Ascending aorta (tissue), 2 donors: Measurements from ENCODE around the gene DERL3. TPM values are rescaled to one million over a fixed set of nuclear protein-coding genes. Genes with fewer than 3 reads are reported as not detected.

Source experiments
- DNase-seq, 2 donors: peaks; one replicate each; pipeline ENCODE4 v3.0.0-alpha.2; 2019; ENCODE audit warnings: low spot score in 2 of 2
- H3K27ac ChIP-seq, 2 donors: fragments of 200-600 bp; sonication (generic); one replicate each; pipeline ENCODE4 v1.5.1; 2016 to 2017; ENCODE audit warnings: mild to moderate bottlenecking in 1 of 2
- H3K27me3 ChIP-seq: fragments of 200-600 bp; sonication (generic); one replicate; pipeline ENCODE4 v1.5.1; 2017
- H3K36me3 ChIP-seq, 2 donors: fragments of 200-600 bp; sonication (generic); one replicate each; pipeline ENCODE4 v1.5.1; 2016
- H3K4me1 ChIP-seq, 2 donors: fragments of 200-600 bp; sonication (generic); one replicate each; pipeline ENCODE4 v1.5.1; 2016 to 2017; ENCODE audit warnings: mild to moderate bottlenecking in 1 of 2
- H3K4me3 ChIP-seq, 2 donors: fragments of 200-600 bp; sonication (generic); one replicate each; pipeline ENCODE4 v1.5.1; 2016 to 2017; ENCODE audit warnings: mild to moderate bottlenecking in 1 of 2
- H3K9me3 ChIP-seq, 2 donors: fragments of 200-600 bp; sonication (generic); one replicate each; pipeline ENCODE4 v1.5.1; 2016
- intact Hi-C: fragments of 100-400 bp; cut with DNase I; formaldehyde crosslinking; loops from one replicate; pipeline ENCODE4 v1.15.1; 2023
- total RNA-seq: library from RNA; depleted of rRNA; stranded (reverse); fragments of >200 nt; gene quantifications from one replicate; pipeline ENCODE4 v1.1.0, GENCODE V29; 2016
- TF ChIP-seq, protein P1 (sequence below), 3 experiments: fragments of 200-600 bp in 2 of 3; fragments of 450-650 bp in 1 of 3; sonication (generic) in 2 of 3; IDR thresholded peaks; one replicate each; pipeline ENCODE4 v1.5.1; 2016 to 2019; ENCODE audit warnings: antibody characterized with exemption in 3 of 3, mild to moderate bottlenecking in 1 of 3, moderate library complexity in 1 of 3

Gene DERL3
- total RNA-seq, 1 donor from 2014 or later: 7.5 TPM

DNA sequence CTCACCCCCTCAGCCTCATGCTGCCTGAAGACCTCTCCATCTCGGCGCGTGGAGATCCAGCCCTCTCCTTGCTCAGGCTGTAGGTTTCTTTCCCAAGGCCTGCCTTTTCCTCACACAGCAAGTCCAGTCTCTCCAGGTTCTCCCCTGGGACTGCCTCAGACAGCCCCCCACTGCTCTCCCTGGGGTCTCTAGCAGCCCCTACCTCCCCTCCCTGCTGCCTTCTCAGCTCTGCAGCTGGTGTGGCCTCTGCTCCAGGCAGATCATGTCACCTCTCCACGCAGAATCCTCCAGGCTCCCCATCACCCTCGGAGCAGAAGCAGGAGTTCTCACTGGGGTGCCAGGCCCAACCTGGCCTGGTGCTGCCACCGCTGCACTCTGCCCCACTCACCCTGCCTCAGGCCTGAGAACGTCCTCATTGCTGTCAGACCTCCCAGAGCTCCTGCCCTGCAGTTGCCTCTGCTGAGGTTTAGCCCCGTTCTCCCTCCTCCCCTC lies 36.9 kb downstream of the DERL3 start:
- no peaks in the 10 kb centered on the region for H3K4me1 ChIP-seq
- intact Hi-C loops: no loop called here
- peaks cover 66 to 83% of the 10 kb centered on the region in 2 donors for H3K36me3 ChIP-seq
- H3K9me3 ChIP-seq: no peaks in the 10 kb centered on the region
- TF ChIP-seq, protein P1, sequence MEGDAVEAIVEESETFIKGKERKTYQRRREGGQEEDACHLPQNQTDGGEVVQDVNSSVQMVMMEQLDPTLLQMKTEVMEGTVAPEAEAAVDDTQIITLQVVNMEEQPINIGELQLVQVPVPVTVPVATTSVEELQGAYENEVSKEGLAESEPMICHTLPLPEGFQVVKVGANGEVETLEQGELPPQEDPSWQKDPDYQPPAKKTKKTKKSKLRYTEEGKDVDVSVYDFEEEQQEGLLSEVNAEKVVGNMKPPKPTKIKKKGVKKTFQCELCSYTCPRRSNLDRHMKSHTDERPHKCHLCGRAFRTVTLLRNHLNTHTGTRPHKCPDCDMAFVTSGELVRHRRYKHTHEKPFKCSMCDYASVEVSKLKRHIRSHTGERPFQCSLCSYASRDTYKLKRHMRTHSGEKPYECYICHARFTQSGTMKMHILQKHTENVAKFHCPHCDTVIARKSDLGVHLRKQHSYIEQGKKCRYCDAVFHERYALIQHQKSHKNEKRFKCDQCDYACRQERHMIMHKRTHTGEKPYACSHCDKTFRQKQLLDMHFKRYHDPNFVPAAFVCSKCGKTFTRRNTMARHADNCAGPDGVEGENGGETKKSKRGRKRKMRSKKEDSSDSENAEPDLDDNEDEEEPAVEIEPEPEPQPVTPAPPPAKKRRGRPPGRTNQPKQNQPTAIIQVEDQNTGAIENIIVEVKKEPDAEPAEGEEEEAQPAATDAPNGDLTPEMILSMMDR (IDR thresholded peaks at IDR 0.05): no peak
- no peaks in the 10 kb centered on the region for H3K27me3 ChIP-seq
- no peak overlapping the region for H3K4me3 ChIP-seq
- H3K27ac ChIP-seq: no peak overlapping the region
- DNase-seq: no peak

DNA sequence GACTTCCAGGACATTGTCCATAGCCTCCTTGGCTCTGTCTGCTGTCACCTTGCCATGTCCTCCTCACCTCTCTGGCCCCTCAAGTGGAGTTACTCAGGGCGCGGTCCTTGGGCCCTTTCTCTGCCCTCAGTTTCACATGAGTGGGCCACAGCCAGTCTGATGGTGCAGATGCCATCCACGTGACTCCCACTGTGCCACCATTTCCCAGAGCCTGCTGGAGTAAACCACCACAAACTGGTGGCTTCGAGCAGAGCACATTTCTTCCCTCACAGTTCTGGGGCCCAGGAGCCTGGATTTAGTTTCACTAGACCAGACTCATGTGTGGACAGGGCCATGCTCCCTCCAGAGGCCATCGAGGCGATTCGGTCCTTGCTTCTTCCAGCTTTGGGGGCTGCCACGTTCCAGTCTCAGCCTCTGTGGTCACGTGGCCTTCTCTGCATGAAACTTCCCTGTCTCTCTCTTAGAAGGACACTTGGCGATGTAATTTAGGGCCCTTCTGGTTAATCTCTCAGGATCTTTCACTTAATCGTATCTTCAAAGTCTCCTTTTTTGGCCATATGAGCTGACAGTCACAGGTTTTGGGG lies 37.5 kb downstream of the DERL3 start:
- Histone ChIP-seq H3K27me3 (no peaks in the 10 kb centered on the region), H3K36me3 (peaks cover 66 to 81% of the 10 kb centered on the region in 2 donors), H3K4me3 (no peak overlapping the region), H3K9me3 (no peaks in the 10 kb centered on the region), H3K27ac (no peak overlapping the region), H3K4me1 (no peaks in the 10 kb centered on the region)
- intact Hi-C loops: no loop called here
- DNase-seq: no peak
- TF ChIP-seq, protein P1 (IDR thresholded peaks at IDR 0.05): no peak

DNA sequence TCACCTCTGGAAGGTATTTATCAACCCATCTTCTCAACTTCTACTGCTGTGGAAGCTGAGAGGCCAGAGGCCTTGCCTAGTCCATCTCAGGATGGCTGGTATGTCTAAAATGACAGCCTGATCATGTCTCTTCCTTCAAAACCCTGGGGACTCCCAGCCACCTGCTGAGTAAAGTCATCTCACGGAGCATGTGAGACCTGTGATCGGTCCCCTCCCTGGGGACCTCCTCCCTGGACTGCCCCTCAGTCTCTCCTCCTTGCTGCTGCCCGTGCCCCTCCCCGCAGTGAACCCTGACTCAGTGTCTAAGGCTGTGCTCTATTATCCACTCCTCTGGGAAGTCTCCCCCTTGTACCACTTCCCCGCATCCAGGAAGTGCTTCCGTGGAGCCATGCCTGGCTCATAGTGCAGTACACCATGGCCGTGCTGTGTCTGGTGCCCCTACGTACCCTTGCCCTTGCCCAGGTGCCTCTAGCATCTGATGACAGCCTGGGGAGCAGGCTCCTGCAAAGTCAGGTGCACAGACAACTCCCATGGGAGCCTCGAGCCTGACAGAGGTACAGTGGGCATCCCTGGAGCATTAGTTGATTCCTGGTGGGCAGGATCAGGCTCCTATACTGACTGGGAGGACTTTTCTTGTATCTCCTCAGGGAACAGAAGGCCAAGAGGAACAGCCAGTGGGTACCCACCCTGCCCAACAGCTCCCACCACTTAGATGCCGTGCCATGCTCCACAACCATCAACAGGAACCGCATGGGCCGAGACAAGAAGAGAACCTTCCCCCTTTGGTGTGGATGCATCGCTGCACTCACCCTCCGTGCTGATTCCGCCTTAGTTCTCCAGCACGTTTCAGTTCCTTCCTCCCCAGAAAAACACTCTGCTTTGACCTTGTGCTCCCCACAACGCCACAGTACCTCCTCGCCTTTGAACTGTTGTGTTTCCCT lies 38.2 kb downstream of the DERL3 start:
- no peaks in the 10 kb centered on the region for H3K27me3 ChIP-seq
- H3K4me1 ChIP-seq: no peaks in the 10 kb centered on the region
- peaks cover 64 to 79% of the 10 kb centered on the region in 2 donors for H3K36me3 ChIP-seq
- TF ChIP-seq, protein P1 (IDR thresholded peaks at IDR 0.05): no peak
- no peak overlapping the region for H3K4me3 ChIP-seq
- intact Hi-C loops: no loop called here
- DNase-seq: no peak
- H3K27ac ChIP-seq: no peak overlapping the region
- no peaks in the 10 kb centered on the region for H3K9me3 ChIP-seq

DNA sequence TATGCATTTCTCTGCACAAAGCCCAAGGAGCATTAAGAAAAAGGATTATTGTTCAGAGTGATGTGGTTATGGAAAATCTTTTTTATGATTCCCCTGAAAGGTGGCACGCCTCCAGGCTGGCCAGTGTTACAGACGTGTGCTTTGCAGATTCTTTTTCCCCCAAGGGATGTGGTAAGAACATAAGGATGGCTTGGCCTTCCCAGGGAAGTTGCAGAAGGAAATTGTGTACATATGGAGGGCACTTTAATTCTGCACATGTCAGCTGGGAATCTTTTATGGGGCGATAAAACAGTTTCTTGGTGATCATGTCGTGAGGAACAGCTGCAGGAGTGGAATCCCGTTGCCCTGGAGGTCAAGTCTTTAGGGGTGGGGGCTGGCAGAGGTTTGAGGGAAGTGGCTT lies 42.3 kb downstream of the DERL3 start:
- Histone ChIP-seq H3K4me3 (no peak overlapping the region), H3K9me3 (no peaks in the 10 kb centered on the region), H3K4me1 (no peaks in the 10 kb centered on the region), H3K36me3 (peaks cover 50 to 76% of the 10 kb centered on the region in 2 donors), H3K27ac (no peak overlapping the region), H3K27me3 (no peaks in the 10 kb centered on the region)
- intact Hi-C loops: no loop called here
- TF ChIP-seq, protein P1 (IDR thresholded peaks at IDR 0.05): no peak
- DNase-seq: no peak

DNA sequence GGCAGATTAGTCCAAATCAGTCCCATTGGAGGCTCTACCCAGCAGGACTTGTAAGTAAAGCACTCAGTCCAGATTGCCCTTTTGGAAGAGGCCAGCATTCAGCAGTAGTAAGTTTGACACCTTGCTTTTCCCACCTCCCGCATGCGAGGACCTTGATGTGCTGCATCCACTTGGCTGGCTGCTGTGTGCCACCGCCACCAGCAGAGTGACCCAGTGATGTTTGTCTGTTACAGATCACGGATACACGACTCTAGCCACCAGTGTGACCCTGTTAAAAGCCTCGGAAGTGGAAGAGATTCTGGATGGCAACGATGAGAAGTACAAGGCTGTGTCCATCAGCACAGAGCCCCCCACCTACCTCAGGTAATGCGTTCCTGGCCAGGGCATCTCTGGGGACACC lies 45.5 kb downstream of the DERL3 start:
- Histone ChIP-seq H3K27ac (no peak overlapping the region), H3K4me1 (peaks cover 0 to under 1% of the 10 kb centered on the region in 2 donors), H3K4me3 (no peak overlapping the region), H3K27me3 (no peaks in the 10 kb centered on the region), H3K9me3 (no peaks in the 10 kb centered on the region), H3K36me3 (peaks cover 30 to 53% of the 10 kb centered on the region in 2 donors)
- intact Hi-C loops: no loop called here
- TF ChIP-seq, protein P1 (IDR thresholded peaks at IDR 0.05): no peak
- DNase-seq: no peak
